Measurements from ENCODE around the gene ABHD16A.

Gene ABHD16A

DNA sequence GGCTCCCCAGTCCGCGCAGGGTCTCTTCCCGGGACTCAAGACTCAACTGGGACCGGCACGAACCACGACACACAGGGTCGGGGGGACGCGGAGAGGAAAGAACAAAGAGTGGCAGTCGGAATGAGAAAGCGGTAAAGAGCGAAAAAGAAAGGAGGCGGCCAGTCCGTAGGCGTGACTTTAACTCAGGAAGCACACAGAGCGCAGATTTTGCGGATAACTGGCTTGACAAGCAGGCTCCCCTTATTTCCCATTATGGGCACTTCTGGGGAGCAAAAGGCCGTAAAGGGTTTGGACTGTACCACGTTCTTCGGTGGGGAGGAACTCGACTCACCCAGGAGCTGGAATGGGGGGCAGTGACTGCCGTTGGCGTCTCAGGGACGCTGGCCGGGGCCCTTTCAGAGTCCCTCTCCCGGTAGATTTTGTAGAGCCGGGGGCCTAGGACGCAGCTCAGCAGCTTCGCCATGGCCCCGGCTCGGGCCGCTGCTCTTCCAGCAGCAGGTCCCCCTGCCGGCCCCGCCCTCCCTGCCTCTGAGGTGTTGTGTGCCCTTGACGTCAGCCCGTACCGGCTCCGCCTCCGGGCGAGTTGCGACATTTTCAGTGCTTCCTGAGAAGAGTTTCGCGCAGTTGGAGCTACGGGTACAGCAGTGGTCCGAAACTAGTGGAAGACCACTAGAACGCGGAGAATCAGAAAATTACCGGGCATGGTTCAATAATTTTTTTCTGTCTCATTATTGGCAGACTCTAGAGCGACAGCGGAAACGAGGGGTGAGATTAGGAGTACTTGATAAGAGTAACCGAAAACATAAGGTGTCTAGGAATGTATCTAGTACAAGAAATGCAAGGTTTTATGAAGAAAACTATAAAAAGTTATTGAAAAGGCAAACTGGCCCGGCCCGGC is at the start of gene ABHD16A:
Gene ABHD16A (minus strand): TSS at position 506 of the 898 bp plus-strand sequence. CDS start 43 bp downstream, at position 463.
- H3K9ac ChIP-seq (ENCODE audit: low read length): peak within 1 kb of the TSS; percentile 82
- H3K27me3 ChIP-seq (ENCODE audit: control insufficient read depth, insufficient read depth, low read length): no peaks in the 10 kb centered on the region
- peaks cover 18% of the 10 kb centered on the region for H3K4me1 ChIP-seq (ENCODE audit: control insufficient read depth, insufficient read depth, low read length)
- no peaks in the 10 kb centered on the region for H3K36me3 ChIP-seq (ENCODE audit: control insufficient read depth, insufficient read depth, low read length)
- H3K9me3 ChIP-seq (ENCODE audit: control insufficient read depth, low read length): no peaks in the 10 kb centered on the region
- H3K4me3 ChIP-seq (ENCODE audit: low read length): peak within 1 kb of the TSS; percentile 47

DNA sequence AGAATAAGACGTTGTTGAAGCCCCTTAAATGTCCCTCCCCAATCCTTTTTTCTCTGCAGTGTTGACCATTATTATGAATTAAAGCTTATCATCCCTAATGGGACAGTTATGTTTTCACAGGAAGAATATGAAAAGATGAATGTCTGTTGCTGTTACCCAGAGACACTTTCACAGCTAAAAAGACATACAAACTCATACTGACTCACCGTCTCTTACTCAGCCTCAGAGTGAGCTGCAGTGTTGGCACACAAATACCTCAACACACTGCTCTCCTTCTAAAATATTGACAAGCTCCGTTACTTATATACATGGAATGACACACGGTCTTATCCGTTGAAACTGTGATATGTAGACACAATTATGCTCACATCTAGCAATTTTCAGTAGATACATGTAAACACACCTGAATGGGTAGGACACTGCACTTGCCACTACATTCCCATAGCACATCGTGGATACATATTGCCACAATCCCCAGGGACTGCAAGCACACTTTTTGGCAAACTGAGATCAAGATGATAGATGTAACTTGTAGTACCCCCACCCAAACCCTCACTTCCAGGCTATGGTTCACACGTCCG is 49.7 kb upstream of the ABHD16A start:
- H3K4me3 ChIP-seq (ENCODE audit: low read length): no peak overlapping the region
- H3K9ac ChIP-seq (ENCODE audit: low read length): no peak overlapping the region
- H3K27me3 ChIP-seq (ENCODE audit: control insufficient read depth, insufficient read depth, low read length): no peaks in the 10 kb centered on the region
- H3K9me3 ChIP-seq (ENCODE audit: control insufficient read depth, low read length): no peaks in the 10 kb centered on the region
- H3K36me3 ChIP-seq (ENCODE audit: control insufficient read depth, insufficient read depth, low read length): no peaks in the 10 kb centered on the region
- H3K4me1 ChIP-seq (ENCODE audit: control insufficient read depth, insufficient read depth, low read length): no peaks in the 10 kb centered on the region

DNA sequence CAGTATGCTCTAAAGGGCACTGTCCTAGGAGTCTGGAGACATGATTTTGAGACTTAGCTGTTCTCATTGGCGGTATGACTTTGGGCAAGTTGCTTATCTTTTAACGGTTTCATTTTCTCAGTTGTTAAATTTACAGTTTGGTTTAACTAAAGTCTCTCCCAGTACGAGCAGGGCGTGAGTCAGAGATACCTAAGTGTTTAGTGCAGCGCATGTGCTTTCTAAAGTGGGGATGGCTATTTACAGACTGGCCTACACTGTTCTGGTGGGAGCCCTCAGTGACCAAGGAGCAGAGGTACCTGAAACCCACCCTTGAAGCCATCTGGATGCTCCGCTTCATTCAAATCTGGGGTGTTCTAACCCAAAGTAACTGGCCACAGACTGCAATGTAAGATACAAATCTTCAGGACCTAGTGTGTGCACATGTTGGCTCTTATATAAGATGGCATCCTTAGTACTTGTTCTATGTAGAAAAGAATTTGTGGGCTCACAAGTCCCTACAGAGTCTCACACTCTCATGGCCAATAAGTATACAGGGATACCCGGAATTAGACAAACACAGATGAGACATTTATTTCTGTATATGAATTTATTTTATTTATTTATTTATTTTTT is 47.4 kb upstream of the ABHD16A start:
- no peaks in the 10 kb centered on the region for H3K36me3 ChIP-seq (ENCODE audit: control insufficient read depth, insufficient read depth, low read length)
- H3K4me1 ChIP-seq (ENCODE audit: control insufficient read depth, insufficient read depth, low read length): no peaks in the 10 kb centered on the region
- H3K9me3 ChIP-seq (ENCODE audit: control insufficient read depth, low read length): no peaks in the 10 kb centered on the region
- no peaks in the 10 kb centered on the region for H3K27me3 ChIP-seq (ENCODE audit: control insufficient read depth, insufficient read depth, low read length)
- H3K4me3 ChIP-seq (ENCODE audit: low read length): no peak overlapping the region
- H3K9ac ChIP-seq (ENCODE audit: low read length): no peak overlapping the region

DNA sequence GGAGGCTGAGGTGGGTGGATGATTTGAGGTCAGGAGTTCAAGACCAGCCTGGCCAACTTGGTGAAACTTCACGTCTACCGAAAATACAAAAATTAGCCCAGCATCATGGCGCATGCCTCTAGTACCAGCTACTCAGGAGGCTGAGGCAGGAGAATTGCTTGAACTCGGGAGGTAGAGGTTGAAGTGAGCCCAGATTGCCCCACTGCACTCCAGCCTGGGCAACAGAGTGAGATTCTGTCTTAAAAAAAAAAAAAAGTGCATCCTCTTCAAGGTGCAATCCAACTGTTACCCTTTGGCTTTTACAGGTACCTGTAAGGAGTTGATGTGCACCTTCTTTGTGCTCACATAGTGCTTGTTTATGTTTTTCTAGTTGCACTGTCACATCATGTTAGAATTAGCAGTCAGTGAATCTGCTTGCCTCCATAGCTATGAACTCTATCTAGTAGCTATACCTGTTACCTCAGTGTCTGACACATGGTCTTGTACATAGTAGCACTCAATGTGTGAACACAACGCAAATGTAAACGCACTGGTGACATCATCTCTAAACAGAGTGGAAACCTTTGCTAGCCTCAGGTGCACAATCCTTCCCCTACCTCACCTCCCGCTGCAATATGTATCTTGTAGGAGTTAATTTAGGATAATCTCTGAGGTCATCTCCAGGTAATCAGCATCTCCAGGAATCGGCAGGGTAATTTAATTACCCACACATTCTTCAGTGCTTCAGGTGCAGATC is 46.3 kb upstream of the ABHD16A start:
- no peak overlapping the region for H3K4me3 ChIP-seq (ENCODE audit: low read length)
- no peaks in the 10 kb centered on the region for H3K27me3 ChIP-seq (ENCODE audit: control insufficient read depth, insufficient read depth, low read length)
- H3K36me3 ChIP-seq (ENCODE audit: control insufficient read depth, insufficient read depth, low read length): no peaks in the 10 kb centered on the region
- no peaks in the 10 kb centered on the region for H3K9me3 ChIP-seq (ENCODE audit: control insufficient read depth, low read length)
- H3K9ac ChIP-seq (ENCODE audit: low read length): no peak overlapping the region
- no peaks in the 10 kb centered on the region for H3K4me1 ChIP-seq (ENCODE audit: control insufficient read depth, insufficient read depth, low read length)

DNA sequence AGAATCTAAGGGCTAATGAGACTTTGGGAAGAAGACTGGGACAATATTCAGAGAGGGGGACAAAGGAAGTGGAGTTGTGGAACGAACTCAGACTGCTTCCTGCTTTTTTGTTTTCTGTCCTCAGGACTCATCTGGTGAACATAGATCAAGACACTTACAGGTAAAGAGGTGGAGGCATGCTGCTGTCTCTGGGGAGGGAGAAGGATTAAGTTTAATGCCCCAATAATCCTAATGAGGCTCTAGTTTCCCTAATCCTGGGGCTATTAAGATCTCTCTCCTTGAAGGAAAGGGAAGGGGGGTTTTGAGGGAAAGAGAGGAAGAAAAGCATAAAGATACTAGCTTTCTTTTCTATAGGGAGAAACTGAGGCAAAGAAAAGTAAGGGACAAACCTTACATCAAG is 41.3 kb upstream of the ABHD16A start:
- Histone ChIP-seq H3K4me3 (ENCODE audit: low read length) (no peak overlapping the region), H3K9me3 (ENCODE audit: control insufficient read depth, low read length) (no peaks in the 10 kb centered on the region), H3K9ac (ENCODE audit: low read length) (no peak overlapping the region), H3K36me3 (ENCODE audit: control insufficient read depth, insufficient read depth, low read length) (no peaks in the 10 kb centered on the region), H3K4me1 (ENCODE audit: control insufficient read depth, insufficient read depth, low read length) (peaks cover 8% of the 10 kb centered on the region), H3K27me3 (ENCODE audit: control insufficient read depth, insufficient read depth, low read length) (no peaks in the 10 kb centered on the region)

DNA sequence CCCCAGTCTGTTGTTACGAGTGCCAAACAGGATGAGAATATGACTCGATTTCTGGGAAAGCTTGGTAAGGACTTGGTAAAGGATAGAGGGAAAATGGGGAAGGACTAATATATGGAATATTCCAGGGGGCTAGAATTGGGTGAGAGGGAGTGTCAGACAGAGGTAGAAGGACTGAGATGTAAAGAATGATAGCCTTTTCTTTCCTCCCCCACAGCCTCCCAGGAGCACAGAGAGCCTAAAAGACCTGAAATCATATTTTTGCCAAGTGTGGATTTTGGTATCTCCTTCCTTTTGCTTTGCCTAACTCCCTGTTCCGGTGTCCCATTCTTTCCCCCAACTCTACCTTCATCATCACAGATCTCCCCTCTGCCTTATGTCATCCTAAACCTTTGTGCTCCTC is 39.8 kb upstream of the ABHD16A start:
- Histone ChIP-seq H3K27me3 (ENCODE audit: control insufficient read depth, insufficient read depth, low read length) (no peaks in the 10 kb centered on the region), H3K9me3 (ENCODE audit: control insufficient read depth, low read length) (no peaks in the 10 kb centered on the region), H3K4me1 (ENCODE audit: control insufficient read depth, insufficient read depth, low read length) (peaks cover 21% of the 10 kb centered on the region), H3K9ac (ENCODE audit: low read length) (no peak overlapping the region), H3K4me3 (ENCODE audit: low read length) (no peak overlapping the region), H3K36me3 (ENCODE audit: control insufficient read depth, insufficient read depth, low read length) (no peaks in the 10 kb centered on the region)

- no peaks in the 10 kb centered on the region for H3K36me3 ChIP-seq (ENCODE audit: control insufficient read depth, insufficient read depth, low read length)
- H3K4me3 ChIP-seq (ENCODE audit: low read length): no peak overlapping the region
- H3K27me3 ChIP-seq (ENCODE audit: control insufficient read depth, insufficient read depth, low read length): no peaks in the 10 kb centered on the region
- H3K9me3 ChIP-seq (ENCODE audit: control insufficient read depth, low read length): no peaks in the 10 kb centered on the region
- no peak overlapping the region for H3K9ac ChIP-seq (ENCODE audit: low read length)
- H3K4me1 ChIP-seq (ENCODE audit: control insufficient read depth, insufficient read depth, low read length): peaks cover 31% of the 10 kb centered on the region
Observed at GRCh38 chr6:31741815-31742214, 38.7 kb upstream of the ABHD16A start.

GRCh38 chr6:31740397-31741223 is 37.5 kb upstream of the ABHD16A start:
- peak overlapping the region; percentile 57 for H3K4me3 ChIP-seq (ENCODE audit: low read length)
- peaks cover 35% of the 10 kb centered on the region for H3K4me1 ChIP-seq (ENCODE audit: control insufficient read depth, insufficient read depth, low read length)
- H3K9me3 ChIP-seq (ENCODE audit: control insufficient read depth, low read length): no peaks in the 10 kb centered on the region
- H3K9ac ChIP-seq (ENCODE audit: low read length): peak overlapping the region; percentile 78
- no peaks in the 10 kb centered on the region for H3K36me3 ChIP-seq (ENCODE audit: control insufficient read depth, insufficient read depth, low read length)
- no peaks in the 10 kb centered on the region for H3K27me3 ChIP-seq (ENCODE audit: control insufficient read depth, insufficient read depth, low read length)

DNA sequence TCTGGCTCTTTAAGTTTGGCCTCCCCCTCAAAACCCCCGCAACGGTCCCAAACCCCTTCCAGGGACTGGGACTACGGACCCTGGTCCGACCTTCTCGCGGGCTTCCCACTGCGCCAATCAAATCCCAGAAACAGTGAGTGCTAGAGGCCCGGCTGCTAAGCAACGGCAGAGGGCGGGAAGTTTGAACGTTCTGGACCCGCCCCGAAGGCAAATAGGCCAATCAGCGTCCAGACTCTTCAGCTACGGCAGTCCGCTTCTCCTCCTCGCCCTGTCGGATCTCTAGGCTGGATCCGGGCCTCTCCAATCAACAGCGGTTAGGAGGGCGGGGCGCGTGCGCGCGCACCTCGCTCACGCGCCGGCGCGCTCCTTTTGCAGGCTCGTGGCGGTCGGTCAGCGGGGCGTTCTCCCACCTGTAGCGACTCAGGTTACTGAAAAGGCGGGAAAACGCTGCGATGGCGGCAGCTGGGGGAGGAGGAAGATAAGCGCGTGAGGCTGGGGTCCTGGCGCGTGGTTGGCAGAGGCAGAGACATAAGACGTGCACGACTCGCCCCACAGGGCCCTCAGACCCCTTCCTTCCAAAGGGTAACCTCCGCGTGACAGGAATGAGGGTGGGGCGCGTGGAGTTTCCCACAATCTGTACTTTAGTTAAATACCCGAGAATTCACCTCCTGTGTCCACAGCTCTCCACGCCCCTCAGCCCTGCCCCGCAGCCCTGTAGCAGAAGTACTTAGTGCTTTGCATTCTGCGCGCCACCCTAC is 36.7 kb upstream of the ABHD16A start, which contains the start of gene MSH5:
Gene MSH5 (plus strand): TSS at position 367 of the 758 bp plus-strand sequence. CDS start 462 bp downstream, outside the sequence.
- no peaks in the 10 kb centered on the region for H3K27me3 ChIP-seq (ENCODE audit: control insufficient read depth, insufficient read depth, low read length)
- H3K9ac ChIP-seq (ENCODE audit: low read length): peak within 1 kb of the TSS; percentile 96
- H3K36me3 ChIP-seq (ENCODE audit: control insufficient read depth, insufficient read depth, low read length): no peaks in the 10 kb centered on the region
- H3K4me3 ChIP-seq (ENCODE audit: low read length): peak within 1 kb of the TSS; percentile 57
- no peaks in the 10 kb centered on the region for H3K9me3 ChIP-seq (ENCODE audit: control insufficient read depth, low read length)
- peaks cover 35% of the 10 kb centered on the region for H3K4me1 ChIP-seq (ENCODE audit: control insufficient read depth, insufficient read depth, low read length)

GRCh38 chr6:31737991-31738979 is 35.2 kb upstream of the ABHD16A start:
- Histone ChIP-seq H3K4me3 (ENCODE audit: low read length) (peak overlapping the region; percentile 1), H3K9me3 (ENCODE audit: control insufficient read depth, low read length) (no peaks in the 10 kb centered on the region), H3K9ac (ENCODE audit: low read length) (peak overlapping the region; percentile 96), H3K27me3 (ENCODE audit: control insufficient read depth, insufficient read depth, low read length) (no peaks in the 10 kb centered on the region), H3K4me1 (ENCODE audit: control insufficient read depth, insufficient read depth, low read length) (peaks cover 50% of the 10 kb centered on the region), H3K36me3 (ENCODE audit: control insufficient read depth, insufficient read depth, low read length) (peaks cover 7% of the 10 kb centered on the region)
